HCT116 (cell line): ENCODE data around the gene IL17RD. TPM values are rescaled to one million over a fixed set of nuclear protein-coding genes. Genes with fewer than 3 reads are reported as not detected.

Experiments
- ATAC-seq: fragments of 200-7000 bp; cut with Tn5 transposase; 2 replicates; pipeline ENCODE4 v1.9.1; 2020; ENCODE audit warnings: mild to moderate bottlenecking, moderate library complexity
- BruUV-seq: library from RNA; stranded (reverse); fragments of 400-500 nt; replicated peaks from 2 replicates; lab custom pipeline; 2021; lab: Mats Ljungman, UMichigan
- CTCF ChIA-PET: fragments of 300-600 bp; sonication (Branson Sonifier 250); formaldehyde crosslinking; loops from one replicate; lab custom pipeline; 2021; ENCODE audit warnings: antibody characterized with exemption; lab: Charles Lee
- POLR2A ChIA-PET: fragments of 300-600, 350-600 bp; sonication (Branson Sonifier 250); formaldehyde crosslinking; loops from one replicate; lab custom pipeline; 2021; ENCODE audit warnings: antibody characterized with exemption; lab: Charles Lee
- RAD21 ChIA-PET, 2 experiments: fragments of 300-600 bp; sonication (Branson Sonifier 250); formaldehyde crosslinking; loops; one replicate each; lab custom pipeline; 2023; ENCODE audit warnings: low total read pairs in 2 of 2; ENCODE audit not compliant: uncharacterized antibody in 2 of 2, unreplicated experiment in 2 of 2, low non-redundant PET in 1 of 2; lab: Charles Lee
- DNase-seq: peaks from one replicate; pipeline ENCODE4 v3.0.0-alpha.2; 2010; ENCODE audit warnings: low read depth, low spot score
- H2AFZ ChIP-seq: fragments of 200-600 bp; shearing (Covaris generic), sonication (generic); 2 replicates; pipeline ENCODE4 v1.6.1; 2017; ENCODE audit warnings: low read depth, mixed run types, mixed read lengths, antibody characterized with exemption, low read length; ENCODE audit not compliant: poor library complexity, severe bottlenecking
- H3K27ac ChIP-seq: 2 replicates; pipeline ENCODE4 v1.5.1; 2012; ENCODE audit warnings: low read depth, low read length
- H3K27me3 ChIP-seq: fragments of 200-600 bp; sonication (generic); 2 replicates; pipeline ENCODE4 v1.6.1; 2016; ENCODE audit warnings: mixed run types, low read length, mixed read lengths; ENCODE audit not compliant: insufficient read depth
- H3K36me3 ChIP-seq, 2 experiments: fragments of 200-500 bp in 1 of 2; fragments of 200-600 bp in 1 of 2; sonication (Bioruptor generic) in 1 of 2; sonication (generic) in 1 of 2; 2 replicates each; pipeline versions ENCODE4 v1.5.1 to v1.6.1; 2014 to 2016; ENCODE audit warnings: low read length in 2 of 2, inconsistent platforms in 1 of 2, mixed read lengths in 1 of 2, mixed run types in 1 of 2; ENCODE audit not compliant: insufficient read depth in 2 of 2, control insufficient read depth in 1 of 2
- H3K4me1 ChIP-seq, 2 experiments: fragments of 200-600 bp in 1 of 2; sonication (generic) in 1 of 2; 2 replicates each; pipeline versions ENCODE4 v1.5.1 to v1.6.1; 2012 to 2017; ENCODE audit warnings: low read length in 2 of 2, inconsistent platforms in 1 of 2, mild to moderate bottlenecking in 1 of 2, mixed read lengths in 1 of 2, mixed run types in 1 of 2, moderate library complexity in 1 of 2; ENCODE audit not compliant: insufficient read depth in 2 of 2, control insufficient read depth in 1 of 2
- H3K4me2 ChIP-seq: fragments of 200-600 bp; sonication (generic); 2 replicates; pipeline ENCODE4 v1.6.1; 2017; ENCODE audit warnings: mixed run types, low read length, mixed read lengths
- H3K4me3 ChIP-seq, 2 experiments: fragments of 200-600 bp in 1 of 2; sonication (generic) in 1 of 2; replicated peaks in 1 of 2; 2 replicates each; pipeline ENCODE4 v1.5.1; 2011 to 2016; ENCODE audit warnings: low read length in 2 of 2, control low read depth in 1 of 2, low read depth in 1 of 2, mild to moderate bottlenecking in 1 of 2, mixed read lengths in 1 of 2, mixed run types in 1 of 2
- H3K79me2 ChIP-seq: fragments of 200-600 bp; sonication (generic); 2 replicates; pipeline ENCODE4 v1.6.1; 2017; ENCODE audit warnings: mild to moderate bottlenecking, mixed run types, low read length, moderate library complexity, mixed read lengths; ENCODE audit not compliant: insufficient read depth
- H3K9ac ChIP-seq: fragments of 200-600 bp; sonication (generic); 2 replicates; pipeline ENCODE4 v1.6.1; 2016; ENCODE audit warnings: low read length, mixed read lengths
- H3K9me2 ChIP-seq: fragments of 200-600 bp; sonication (generic), shearing (Covaris generic); 2 replicates; pipeline ENCODE4 v1.6.1; 2017; ENCODE audit warnings: mixed run types, mild to moderate bottlenecking, moderate library complexity; ENCODE audit not compliant: insufficient read depth
- H3K9me3 ChIP-seq, 2 experiments: fragments of 200-500 bp in 1 of 2; fragments of 200-600 bp in 1 of 2; sonication (Bioruptor generic) in 1 of 2; sonication (generic) in 1 of 2; 2 replicates each; pipeline ENCODE4 v1.6.1; 2014 to 2017; ENCODE audit warnings: low read length in 2 of 2, mixed read lengths in 2 of 2, inconsistent platforms in 1 of 2, low read depth in 1 of 2, mild to moderate bottlenecking in 1 of 2, mixed run types in 1 of 2, moderate library complexity in 1 of 2; ENCODE audit not compliant: control insufficient read depth in 1 of 2, insufficient read depth in 1 of 2
- H4K20me1 ChIP-seq: fragments of 200-600 bp; sonication (generic), shearing (Covaris generic); 2 replicates; pipeline ENCODE4 v1.6.1; 2017; ENCODE audit warnings: mixed run types, mild to moderate bottlenecking, moderate library complexity; ENCODE audit not compliant: insufficient read depth
- EZH2 ChIP-seq: fragments of 200-600 bp; sonication (generic); IDR thresholded peaks from 2 replicates; pipeline ENCODE4 v1.6.1; 2017; ENCODE audit warnings: antibody characterized with exemption, mixed run types
- SP1 ChIP-seq: IDR thresholded peaks from 2 replicates; pipeline ENCODE4 v1.6.1; 2012; ENCODE audit warnings: low read depth
- SRF ChIP-seq: IDR thresholded peaks from 2 replicates; pipeline ENCODE4 v1.6.1; 2012; ENCODE audit warnings: low read depth
- ZNF274 ChIP-seq: fragments of 200-500 bp; sonication (Bioruptor generic); IDR thresholded peaks from 2 replicates; pipeline ENCODE4 v1.6.1; 2014; ENCODE audit warnings: mild to moderate bottlenecking, low read depth, low read length, inconsistent platforms
- intact Hi-C: fragments of 100-400 bp; cut with micrococcal nuclease; formaldehyde crosslinking; loops from 2 replicates; pipeline ENCODE4 v1.10.0; 2022
- total RNA-seq: library from RNA; stranded (reverse); gene quantifications from one replicate; pipeline ENCODE4 v1.2.1, GENCODE V29; 2021; ENCODE audit not compliant: unreplicated experiment
- TF ChIP-seq, protein P1 (sequence below): IDR thresholded peaks from 2 replicates; pipeline ENCODE4 v1.6.1; 2012; ENCODE audit warnings: low read depth

IL17RD gene
- total RNA-seq, 1 experiment from 2014 or later, result 12.3 TPM

DNA sequence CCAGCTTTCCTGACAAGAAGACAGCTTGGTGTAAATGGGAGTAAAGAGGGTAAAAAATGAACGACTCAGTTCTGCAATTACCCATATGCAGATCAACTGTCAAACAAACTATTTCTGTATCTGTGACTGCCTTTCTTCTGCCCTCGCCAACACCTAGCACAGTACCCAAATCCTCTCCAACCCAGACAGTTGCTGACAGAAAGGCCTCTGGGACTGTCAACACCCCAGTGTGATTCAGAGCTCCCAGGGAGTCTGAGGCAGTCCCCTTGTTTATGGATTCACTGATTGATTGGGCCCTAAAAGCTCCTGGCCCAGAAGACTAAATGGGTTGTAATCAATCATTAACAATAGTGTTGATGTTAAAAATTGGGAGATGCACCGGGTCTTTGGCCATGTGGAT lies 20.2 kb downstream of the IL17RD start (continued):
- TF ChIP-seq, protein P1, sequence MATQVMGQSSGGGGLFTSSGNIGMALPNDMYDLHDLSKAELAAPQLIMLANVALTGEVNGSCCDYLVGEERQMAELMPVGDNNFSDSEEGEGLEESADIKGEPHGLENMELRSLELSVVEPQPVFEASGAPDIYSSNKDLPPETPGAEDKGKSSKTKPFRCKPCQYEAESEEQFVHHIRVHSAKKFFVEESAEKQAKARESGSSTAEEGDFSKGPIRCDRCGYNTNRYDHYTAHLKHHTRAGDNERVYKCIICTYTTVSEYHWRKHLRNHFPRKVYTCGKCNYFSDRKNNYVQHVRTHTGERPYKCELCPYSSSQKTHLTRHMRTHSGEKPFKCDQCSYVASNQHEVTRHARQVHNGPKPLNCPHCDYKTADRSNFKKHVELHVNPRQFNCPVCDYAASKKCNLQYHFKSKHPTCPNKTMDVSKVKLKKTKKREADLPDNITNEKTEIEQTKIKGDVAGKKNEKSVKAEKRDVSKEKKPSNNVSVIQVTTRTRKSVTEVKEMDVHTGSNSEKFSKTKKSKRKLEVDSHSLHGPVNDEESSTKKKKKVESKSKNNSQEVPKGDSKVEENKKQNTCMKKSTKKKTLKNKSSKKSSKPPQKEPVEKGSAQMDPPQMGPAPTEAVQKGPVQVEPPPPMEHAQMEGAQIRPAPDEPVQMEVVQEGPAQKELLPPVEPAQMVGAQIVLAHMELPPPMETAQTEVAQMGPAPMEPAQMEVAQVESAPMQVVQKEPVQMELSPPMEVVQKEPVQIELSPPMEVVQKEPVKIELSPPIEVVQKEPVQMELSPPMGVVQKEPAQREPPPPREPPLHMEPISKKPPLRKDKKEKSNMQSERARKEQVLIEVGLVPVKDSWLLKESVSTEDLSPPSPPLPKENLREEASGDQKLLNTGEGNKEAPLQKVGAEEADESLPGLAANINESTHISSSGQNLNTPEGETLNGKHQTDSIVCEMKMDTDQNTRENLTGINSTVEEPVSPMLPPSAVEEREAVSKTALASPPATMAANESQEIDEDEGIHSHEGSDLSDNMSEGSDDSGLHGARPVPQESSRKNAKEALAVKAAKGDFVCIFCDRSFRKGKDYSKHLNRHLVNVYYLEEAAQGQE, result no peak
- no peak for TF ChIP-seq EZH2
- no peak for TF ChIP-seq SRF

DNA sequence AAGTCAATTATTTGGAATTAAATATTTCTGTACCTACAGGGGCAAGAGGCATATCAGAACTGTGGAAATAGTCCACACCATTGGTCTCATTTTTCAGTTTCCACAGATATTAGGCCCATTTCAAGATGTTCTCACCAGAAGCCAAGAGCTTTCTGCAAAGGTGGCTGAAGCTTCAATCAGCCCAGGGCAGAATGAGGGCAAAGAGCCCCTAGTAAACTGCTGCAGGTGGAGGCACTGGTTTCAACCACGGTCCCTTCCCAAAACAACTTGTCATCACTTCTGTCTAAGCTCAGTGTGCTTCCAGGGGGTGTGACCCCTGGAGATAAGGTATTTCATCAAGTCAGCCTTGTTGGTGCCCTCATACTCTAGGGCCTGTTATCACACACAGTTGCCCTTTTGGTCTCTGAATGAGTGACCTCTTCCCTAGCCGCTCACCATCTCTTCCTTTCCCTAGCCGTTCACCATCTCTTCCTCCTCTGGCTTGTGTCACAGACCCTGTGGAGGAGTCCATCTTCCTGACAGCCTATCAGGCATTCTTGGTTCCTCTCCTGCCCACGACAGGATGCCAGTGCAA lies 21.2 kb downstream of the IL17RD start:
- ATAC-seq, result no peak
- H3K27ac ChIP-seq, result no peak overlapping the region
- ChIA-PET POLR2A (no interaction called here), CTCF (no interaction called here), RAD21 (no interaction called here)
- no peaks in the 10 kb centered on the region for H3K79me2 ChIP-seq
- no peak overlapping the region for H3K4me3 ChIP-seq
- DNase-seq, result no peak
- H3K4me1 ChIP-seq, result no peaks in the 10 kb centered on the region
- H3K36me3 ChIP-seq, result no peaks in the 10 kb centered on the region
- no peak overlapping the region for H3K9ac ChIP-seq
- H2AFZ ChIP-seq, result no peak overlapping the region
- no peaks in the 10 kb centered on the region; the same call in 1 of the 2 replicates for H4K20me1 ChIP-seq
- no peaks in the 10 kb centered on the region for H3K9me3 ChIP-seq
- TF ChIP-seq ZNF274 (no peak), SP1 (no peak)
- no peaks in the 10 kb centered on the region for H3K9me2 ChIP-seq
- H3K27me3 ChIP-seq, result no peaks in the 10 kb centered on the region
- no TSS peak for BruUV-seq
- intact Hi-C loops, result no loop called here
- H3K4me2 ChIP-seq, result no peak overlapping the region
